SW480 (cell line): Measurements from ENCODE around the gene ABHD12.
A peak's percentile ranks its signal among the peaks of the same experiment; 100 is the strongest.
"Not testable (repeated sequence)": the region's sequence is repeated elsewhere in the genome, so short reads cannot be mapped to it uniquely, and the experiment has no call there.

Source experiments
- DNase-seq: peaks from one replicate; pipeline ENCODE4 v3.0.0-alpha.2; 2016; ENCODE audit warnings: low spot score

Gene ABHD12

DNA sequence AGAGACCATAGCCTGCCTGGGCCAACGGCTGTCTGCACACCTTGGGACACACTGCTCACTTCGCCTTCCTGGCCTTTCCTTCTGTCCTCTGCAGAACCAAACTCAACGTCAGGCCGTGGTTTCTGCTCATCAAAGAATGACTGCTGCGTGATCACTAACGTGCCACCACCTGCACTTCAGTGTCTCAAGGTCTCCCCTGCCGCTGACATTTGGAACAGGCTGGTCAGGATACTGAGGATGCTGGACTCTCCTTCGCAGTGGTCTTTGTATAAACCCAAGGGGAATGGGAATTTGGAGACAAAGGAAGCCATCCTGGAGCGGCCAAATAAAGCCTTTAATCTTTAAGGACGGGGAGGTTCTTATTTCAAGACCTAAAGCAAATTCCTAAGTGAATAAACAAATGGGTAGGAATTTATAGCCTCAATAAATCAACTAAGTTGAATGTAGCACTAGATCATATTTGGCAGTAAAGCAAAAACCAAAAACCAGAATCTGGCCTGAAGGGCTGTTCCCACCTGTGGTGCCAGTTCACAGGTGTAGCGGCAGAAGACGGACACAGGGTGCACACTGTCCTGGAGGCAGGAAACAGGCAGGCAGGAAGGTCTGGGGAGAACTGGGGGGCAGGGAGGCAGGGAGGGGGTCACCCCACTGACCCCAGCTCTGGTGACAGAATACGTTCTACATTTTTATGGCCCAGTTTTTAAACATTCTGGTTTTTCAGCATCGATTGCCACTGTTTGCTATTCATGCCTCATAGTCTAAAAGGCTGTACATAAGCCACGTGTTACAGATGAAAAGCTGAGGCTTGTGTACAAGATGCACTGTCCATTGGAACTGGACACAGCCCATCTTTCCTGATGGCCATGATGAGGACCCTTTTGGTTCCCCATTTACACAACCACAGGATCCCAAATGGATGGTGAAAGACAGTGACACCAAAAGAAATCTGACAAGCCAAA is 36.6 kb downstream of the ABHD12 start:
- no peak for DNase-seq

GRCh38 chr20:25353353-25353746 is 37.3 kb downstream of the ABHD12 start:
- DNase-seq = no peak

DNA sequence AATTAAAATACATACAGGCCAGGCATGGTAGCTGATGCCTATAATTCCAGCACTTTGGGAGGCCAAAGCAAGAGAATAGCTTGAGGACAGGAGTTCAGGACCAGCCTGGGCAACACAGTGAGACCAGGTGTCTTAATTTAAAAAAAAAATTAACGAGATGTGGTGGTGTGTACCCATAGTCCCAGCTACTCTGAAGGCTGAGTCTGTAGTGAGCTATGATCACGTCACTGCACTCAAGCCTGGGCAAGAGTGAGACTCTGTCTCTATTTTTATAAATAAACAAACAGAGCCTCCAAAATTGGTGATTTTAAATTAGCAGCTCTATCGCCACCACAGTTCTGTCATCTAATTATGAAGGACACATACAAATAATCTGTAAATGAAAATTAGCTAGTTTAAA is 37.9 kb downstream of the ABHD12 start:
- no peak for DNase-seq

DNA sequence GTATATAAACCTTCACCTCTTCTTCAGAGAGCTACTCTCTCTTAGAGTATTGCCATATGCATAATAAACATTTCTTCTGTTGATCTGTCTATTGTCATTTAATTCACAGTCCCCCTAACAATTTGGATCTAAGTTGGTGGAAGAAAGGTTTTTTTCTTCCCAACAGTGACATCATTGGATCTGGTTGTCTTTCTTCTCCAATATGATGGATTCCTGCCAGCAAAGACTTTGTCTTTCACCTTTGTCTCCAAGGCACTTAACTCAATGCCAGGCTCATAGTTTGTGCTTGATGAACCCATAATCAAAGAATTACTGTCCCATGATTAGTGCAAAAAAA is 39.6 kb downstream of the ABHD12 start:
- no peak for DNase-seq

- DNase-seq = no peak
Observed at GRCh38 chr20:25346349-25346748, 44.3 kb downstream of the ABHD12 start.

- no peak for DNase-seq
Observed at GRCh38 chr20:25345721-25346120, 44.9 kb downstream of the ABHD12 start.

DNA sequence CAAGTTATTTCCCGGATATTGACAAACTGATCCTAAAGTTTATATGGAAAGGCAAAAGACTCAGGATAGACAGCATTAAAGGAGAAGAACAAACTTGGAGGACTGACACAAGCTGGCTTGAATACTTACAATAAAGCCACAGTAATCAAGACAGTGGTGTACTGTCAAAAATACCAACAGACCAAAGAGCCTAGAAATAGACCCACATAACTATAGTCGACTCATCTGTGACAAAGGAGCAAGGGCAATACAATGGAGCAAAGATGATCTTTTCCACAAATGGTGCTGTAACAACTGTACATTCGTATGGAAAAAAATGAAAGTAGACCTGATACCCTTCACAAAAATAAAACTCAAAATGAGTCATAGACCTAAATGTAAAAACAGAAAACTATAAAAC is 46.0 kb downstream of the ABHD12 start:
- DNase-seq = no peak

- peak; percentile 74 for DNase-seq
Observed at GRCh38 chr20:25341716-25342680, 48.6 kb downstream of the ABHD12 start.

DNA sequence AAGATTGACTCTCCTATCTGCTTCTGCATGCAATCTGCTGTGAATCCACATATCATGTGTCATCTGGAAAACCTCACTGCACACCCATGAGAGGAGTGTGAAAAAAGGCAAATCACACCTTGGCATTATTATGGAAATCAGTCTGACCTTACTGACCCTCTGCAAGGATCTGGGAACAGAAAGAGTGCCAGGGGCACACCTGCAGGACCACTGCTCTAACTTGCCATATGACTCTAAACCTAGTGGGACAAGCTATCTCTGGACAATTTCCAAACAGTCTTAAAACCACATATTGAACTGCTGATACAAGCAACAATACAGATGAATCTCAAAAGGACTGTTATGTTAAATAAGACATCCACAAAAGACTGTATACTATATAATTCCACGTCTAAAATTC is 50.3 kb downstream of the ABHD12 start:
- DNase-seq = no peak

DNA sequence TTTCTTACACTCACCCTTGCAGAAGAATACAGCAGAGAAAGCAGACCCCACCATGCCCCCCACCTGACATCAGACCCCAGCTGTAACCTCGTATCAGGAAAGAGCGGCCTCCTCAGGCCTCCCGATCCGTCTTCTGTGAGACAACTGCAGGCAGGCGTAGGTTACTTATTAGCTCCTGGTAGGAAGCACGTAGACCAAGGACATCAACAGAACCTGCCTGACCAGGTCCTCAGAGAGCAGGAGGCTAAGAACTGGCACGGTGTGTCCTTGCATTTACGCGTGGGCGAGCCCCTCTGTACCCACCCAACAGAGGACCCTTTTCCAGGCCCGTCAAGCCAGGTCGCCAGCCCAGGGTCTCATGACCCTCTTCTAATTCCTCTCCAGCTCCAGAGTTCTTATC is 51.0 kb downstream of the ABHD12 start:
- no peak for DNase-seq

DNA sequence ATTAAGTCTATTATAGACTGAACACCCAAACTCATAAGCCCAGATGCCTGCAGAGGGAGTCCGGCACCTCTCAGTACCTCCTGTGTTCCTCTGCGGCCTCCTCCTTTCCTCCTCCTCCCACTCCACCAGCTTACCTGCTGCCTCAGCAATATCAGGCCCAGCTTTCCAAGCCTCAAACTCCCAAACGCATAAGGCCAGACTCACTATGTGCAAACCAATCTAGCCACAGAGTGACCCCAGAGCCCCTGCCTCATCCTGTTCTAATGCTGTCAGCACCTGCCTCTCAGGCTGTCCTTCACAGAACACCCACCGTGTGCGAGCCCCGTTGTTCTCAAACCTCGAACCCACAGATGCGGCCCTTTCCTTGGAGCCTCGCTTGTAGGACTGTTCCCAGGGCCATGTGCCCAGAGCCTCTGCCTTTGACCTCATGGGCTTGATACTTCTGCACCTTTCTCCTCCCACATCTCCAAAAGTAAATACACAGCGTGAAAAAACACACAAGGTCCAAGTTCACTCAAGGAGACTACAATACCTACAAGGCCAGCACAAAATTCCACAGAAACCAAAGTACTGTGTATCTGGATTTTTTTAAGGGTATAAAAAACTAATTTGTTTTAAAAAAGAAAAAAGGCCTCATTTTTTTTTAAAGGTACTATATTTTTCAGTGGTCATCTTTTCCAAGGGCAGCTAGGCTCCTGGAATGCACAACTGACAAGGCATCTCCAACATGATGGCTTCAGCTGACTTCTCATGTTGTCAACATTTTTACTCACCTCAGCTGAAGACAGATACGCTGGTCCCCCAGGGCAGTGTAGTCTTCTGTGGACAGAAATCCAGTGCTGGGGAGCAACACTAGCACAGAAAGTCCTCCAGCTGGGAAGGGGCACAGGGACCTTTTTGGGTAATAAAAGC is 52.3 kb downstream of the ABHD12 start:
- no peak for DNase-seq

- peak; percentile 34 for DNase-seq
Observed at GRCh38 chr20:25336561-25337422, 53.8 kb downstream of the ABHD12 start.

DNA sequence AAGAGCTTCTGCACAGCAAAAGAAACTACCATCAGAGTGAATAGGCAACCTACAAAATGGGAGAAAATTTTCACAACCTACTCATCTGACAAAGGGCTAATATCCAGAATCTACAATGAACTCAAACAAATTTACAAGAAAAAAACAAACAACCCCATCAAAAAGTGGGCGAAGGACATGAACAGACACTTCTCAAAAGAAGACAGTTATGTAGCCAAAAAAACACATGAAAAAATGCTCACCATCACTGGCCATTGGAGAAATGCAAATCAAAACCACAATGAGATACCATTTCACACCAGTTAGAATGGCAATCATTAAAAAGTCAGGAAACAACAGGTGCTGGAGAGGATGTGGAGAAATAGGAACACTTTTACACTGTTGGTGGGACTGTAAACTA is 55.7 kb downstream of the ABHD12 start:
- not testable (repeated sequence) for DNase-seq

- no peak for DNase-seq
Observed at GRCh38 chr20:25328954-25329498, 61.6 kb downstream of the ABHD12 start.

- no peak for DNase-seq
Observed at GRCh38 chr20:25327521-25328235, 63.0 kb downstream of the ABHD12 start.

DNA sequence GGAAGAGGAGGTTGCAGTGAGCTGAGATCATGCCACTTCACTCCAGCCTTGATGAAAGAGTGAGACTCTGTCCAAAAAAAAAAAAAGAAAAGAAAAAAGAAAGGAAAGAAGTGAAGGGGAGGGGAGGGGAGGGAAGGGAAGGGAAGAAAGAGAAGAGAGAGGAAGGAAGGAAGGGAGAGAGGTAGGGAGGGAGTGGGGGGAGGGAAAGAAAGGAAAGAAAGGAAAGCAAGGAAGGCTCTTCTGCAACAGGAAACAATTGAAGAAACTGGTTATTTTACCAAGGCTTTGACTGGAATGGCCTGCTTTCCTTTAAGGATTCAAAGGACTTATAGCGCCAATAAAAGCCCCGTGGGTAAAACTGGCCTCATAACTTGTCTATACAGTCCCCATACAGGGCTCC is 64.6 kb downstream of the ABHD12 start:
- no peak for DNase-seq

DNA sequence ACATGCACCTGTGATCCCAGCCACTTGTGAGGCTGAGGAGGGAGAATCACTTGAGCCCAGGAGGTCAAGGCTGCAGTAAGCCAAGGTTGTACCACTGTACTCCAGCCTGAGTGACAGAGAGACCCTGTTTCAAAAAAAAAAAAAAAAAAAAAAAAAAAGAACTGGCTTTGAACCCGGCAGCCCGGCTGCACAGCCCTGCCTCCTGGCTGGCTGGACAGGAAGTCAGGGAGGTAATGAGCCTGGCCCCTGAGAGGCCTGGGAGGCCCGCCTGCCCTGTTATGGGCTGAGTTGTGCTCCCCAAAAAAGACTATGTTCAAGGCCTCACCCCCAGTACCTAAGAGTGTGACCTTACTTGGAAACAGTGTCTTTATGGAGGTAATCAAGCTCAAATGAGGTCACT is 65.6 kb downstream of the ABHD12 start:
- DNase-seq = no peak

DNA sequence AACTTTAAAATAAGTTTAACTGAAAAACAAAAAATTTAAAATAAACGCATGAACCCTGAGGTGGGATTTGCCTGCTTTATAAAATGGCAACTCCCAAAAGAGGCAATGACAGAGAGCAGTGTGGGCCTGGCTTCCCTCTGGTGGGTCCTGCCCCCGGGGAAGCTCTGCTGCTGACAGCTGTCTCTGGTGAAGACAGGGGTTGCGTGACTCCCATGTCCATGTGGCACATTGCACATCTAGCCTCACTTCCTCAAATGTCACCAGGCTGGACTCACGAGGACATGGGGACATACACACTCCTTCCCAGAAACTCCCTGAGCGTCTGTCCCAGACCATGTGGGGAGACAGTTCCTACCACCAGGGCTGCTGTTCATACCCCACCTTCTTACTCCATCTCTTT is 66.2 kb downstream of the ABHD12 start:
- no peak for DNase-seq

GRCh38 chr20:25323496-25324246 is 67.0 kb downstream of the ABHD12 start:
- no peak for DNase-seq
